H1 (cell line): ENCODE results near the gene IER5. TPM values are rescaled to one million over a fixed set of nuclear protein-coding genes. Genes with fewer than 3 reads are reported as not detected.

ENCODE experiments used
- KDM1A ChIP-seq: fragments of 200-600, 300-600 bp; sonication (generic); IDR thresholded peaks from 2 replicates; pipeline ENCODE4 v1.7.1; 2016; ENCODE audit warnings: mild to moderate bottlenecking, low read length, borderline replicate concordance
- TBP ChIP-seq: IDR thresholded peaks from 2 replicates; pipeline ENCODE4 v1.6.1; 2011; ENCODE audit warnings: low read depth, low read length, improper control_type of control experiment
- polyA plus RNA-seq, 7 experiments: library from polyadenylated mRNA; depleted of rRNA in 3 of 7; stranded (reverse) in 5 of 7; unstranded in 2 of 7; fragments of >200 nt in 5 of 7; fragments of 200-250 nt in 2 of 7; gene quantifications; 1 replicate in 5 of 7; 2 replicates in 1 of 7; 4 replicates in 1 of 7; pipeline versions ENCODE4 v1.2.1 to v1.2.3, GENCODE V29; 2011 to 2013; ENCODE audit warnings: missing spikeins in 2 of 7, mixed read lengths in 2 of 7
- total RNA-seq: library from RNA; stranded (reverse); fragmentation: NEBNext Ultra II Directional; extraction: Animal tissue kit (Norgen Biotek cat#: 25700); gene quantifications from 2 replicates; pipeline ENCODE4 v1.2.1, GENCODE V29; 2021

IER5 gene
- total and polyA plus RNA-seq, 2 of the 8 experiments (the other 6 are each of a cell fraction or from before 2014, with no cell fraction given), result 3.5 to 7.7 TPM

GRCh38 chr1:181134543-181135436 is 46.3 kb downstream of the IER5 start (continued):
- no peak for TF ChIP-seq KDM1A
- no peak for TF ChIP-seq TBP
